Myocyte (in vitro differentiated cells): ENCODE measurements around the gene TRIP10. TPM values are rescaled to one million over a fixed set of nuclear protein-coding genes. Genes with fewer than 3 reads are reported as not detected.
A peak's percentile ranks its signal among the peaks of the same experiment; 100 is the strongest.
"Not testable (repeated sequence)": the region's sequence is repeated elsewhere in the genome, so short reads cannot be mapped to it uniquely, and the experiment has no call there.

Experiments
- DNase-seq: peaks from one replicate; pipeline ENCODE4 v3.0.0-alpha.2; 2012; ENCODE audit warnings: low read depth
- total RNA-seq: library from RNA; depleted of rRNA; stranded (reverse); fragments of >200 nt; gene quantifications from 2 replicates; pipeline ENCODE4 v1.2.3, GENCODE V29; 2014

TRIP10 gene
- total RNA-seq, 1 donor from 2014 or later: 43.1 TPM

- DNase-seq: peak; percentile 63
Measured at GRCh38 chr19:6739883-6740588, 556 bp downstream of the TRIP10 start.

- peak; percentile 45 for DNase-seq
Measured at GRCh38 chr19:6740589-6741343, 1.3 kb downstream of the TRIP10 start.

GRCh38 chr19:6743066-6743465, 3.6 kb downstream of the TRIP10 start:
- DNase-seq: no peak

- DNase-seq: peak; percentile 24
Measured at GRCh38 chr19:6743714-6744380, 4.4 kb downstream of the TRIP10 start.

GRCh38 chr19:6744381-6745301, 5.2 kb downstream of the TRIP10 start:
- peak; percentile 81 for DNase-seq

- DNase-seq: no peak
Measured at GRCh38 chr19:6745965-6746364, 6.5 kb downstream of the TRIP10 start.

GRCh38 chr19:6748543-6748942, 9.1 kb downstream of the TRIP10 start:
- DNase-seq: not testable (repeated sequence)

GRCh38 chr19:6750062-6750461, 10.6 kb downstream of the TRIP10 start:
- DNase-seq: no peak

- no peak for DNase-seq
Measured at GRCh38 chr19:6751189-6751588, 11.7 kb downstream of the TRIP10 start.

- no peak for DNase-seq
Measured at GRCh38 chr19:6752256-6753177, 13.0 kb downstream of the TRIP10 start.

GRCh38 chr19:6753178-6754031, 13.9 kb downstream of the TRIP10 start:
- no peak for DNase-seq

GRCh38 chr19:6754136-6754535, 14.7 kb downstream of the TRIP10 start:
- DNase-seq: no peak

- no peak for DNase-seq
Measured at GRCh38 chr19:6754653-6755463, 15.4 kb downstream of the TRIP10 start.

- no peak for DNase-seq
Measured at GRCh38 chr19:6760606-6761005, 21.1 kb downstream of the TRIP10 start.

- DNase-seq: no peak
Measured at GRCh38 chr19:6761053-6761676, 21.7 kb downstream of the TRIP10 start.

- not testable (repeated sequence) for DNase-seq
Measured at GRCh38 chr19:6762253-6762797, 22.8 kb downstream of the TRIP10 start.

GRCh38 chr19:6765738-6766356, 26.4 kb downstream of the TRIP10 start:
- no peak for DNase-seq
